GM21515 (cell line): ENCODE results near the gene BTBD16.

Experiments used
- ATAC-seq: cut with Tn5 transposase; IDR thresholded peaks from one replicate; pipeline ENCODE4 v1.9.1; 2021; ENCODE audit not compliant: unreplicated experiment

The BTBD16 gene

DNA sequence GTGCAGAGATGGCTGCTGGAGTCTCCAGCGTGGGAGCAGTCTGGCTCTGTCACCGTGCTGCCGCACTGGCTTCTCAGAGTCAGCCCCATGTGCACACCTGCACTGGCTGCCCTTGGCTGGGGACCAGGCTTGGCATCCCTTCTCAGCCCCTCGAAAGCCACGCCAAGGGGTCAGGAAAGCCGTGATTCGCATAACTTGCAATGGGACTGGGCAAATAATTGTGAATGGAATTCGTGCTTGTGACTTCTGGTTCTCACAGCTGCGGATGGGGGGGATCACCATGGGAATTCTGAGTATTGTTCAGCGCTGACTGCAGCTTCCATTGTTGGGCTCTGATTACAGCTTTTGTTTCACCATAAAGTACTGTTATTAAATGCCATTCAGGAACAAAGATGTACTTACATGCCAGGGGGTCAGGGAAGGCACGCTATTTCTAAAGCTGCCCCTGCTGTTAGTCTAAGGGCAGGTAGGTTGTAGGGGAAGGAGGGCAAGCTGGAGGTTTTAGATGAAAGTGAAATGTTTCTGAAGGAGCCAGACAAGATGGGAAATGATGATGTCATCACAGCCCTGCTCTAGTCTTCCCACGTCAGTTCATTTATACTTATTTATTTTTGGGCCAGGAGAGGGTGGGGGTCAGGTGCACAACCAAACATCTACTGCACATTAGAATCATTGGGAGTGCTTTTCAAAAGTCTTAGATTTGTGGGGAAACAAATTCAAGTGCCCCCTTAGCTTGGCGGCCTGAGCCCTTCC lies 97.6 kb downstream of the BTBD16 start:
- ATAC-seq: no peak

DNA sequence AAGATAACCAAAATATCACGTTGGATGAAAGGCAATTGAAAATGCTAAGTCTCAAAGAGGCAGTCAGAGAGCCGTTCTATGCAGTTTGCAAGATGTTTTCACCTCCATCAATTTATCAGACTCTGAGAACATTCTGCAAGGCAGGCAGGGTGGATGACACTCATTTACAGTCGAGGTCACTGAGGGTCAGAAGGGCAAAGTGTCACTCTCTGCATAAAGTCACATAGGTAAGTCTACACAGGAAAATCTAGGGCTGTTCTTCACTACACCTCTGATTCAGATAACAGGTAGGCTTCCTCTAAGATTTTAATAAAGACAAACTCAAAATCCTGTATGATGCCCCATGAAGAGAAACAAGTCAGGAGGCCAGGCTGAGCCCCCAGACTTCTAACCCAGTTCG lies 102.0 kb downstream of the BTBD16 start:
- ATAC-seq: no peak

DNA sequence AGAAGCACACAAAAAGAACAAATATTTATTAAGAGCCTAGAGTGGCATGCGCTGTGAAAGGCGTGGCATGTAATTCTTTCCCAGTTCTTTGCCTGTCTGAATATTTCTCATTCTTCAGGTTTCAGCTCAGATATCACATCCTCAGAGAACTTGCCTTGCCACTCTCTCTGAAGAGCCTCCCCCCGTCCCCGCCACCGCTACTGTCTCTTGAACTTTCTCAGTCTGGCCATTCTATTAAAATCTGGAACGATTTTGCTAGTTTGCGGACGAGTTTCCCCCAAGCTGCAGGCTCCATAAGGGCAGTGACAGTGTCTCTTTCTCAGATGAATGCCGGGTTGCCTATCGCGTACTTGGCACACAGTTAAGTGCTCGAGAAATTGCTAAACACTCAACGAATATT lies 102.6 kb downstream of the BTBD16 start:
- no peak for ATAC-seq

DNA sequence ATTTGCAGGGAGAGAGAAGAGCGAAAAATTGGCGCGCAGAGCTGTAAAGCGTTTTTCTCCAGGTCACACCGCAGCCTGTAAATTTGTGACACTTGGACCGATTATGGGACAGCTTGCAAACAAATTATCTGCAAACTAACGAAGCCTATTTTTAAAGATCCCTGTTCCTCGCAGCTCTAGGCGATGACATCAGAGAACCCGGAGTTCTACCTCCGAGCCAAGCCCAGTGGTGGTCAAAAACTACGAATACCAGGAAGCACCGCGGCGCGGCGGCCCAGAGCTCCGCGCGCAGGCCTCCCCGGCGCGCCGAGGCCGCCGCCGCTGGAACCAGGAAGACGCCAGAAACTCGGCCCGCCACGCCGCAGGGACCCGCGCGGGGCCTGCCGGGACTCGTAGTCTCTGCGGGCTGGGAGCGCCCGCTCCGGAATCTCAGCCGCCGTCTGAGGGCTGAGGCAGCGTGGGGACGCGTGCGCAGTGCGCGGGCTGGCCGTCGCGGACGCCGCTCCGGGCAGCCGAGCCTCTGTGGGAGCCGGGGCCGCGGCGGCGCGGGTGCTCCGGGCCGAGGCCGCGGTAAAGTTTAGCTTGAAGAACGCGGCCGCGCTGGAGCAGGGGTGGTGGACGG lies 103.3 kb downstream of the BTBD16 start, which contains the start of gene PLEKHA1:
TSS of gene PLEKHA1 (plus strand) at position 472 of the 622 bp plus-strand sequence. CDS start 18,493 bp downstream, outside the sequence.
- ATAC-seq: peak; percentile 93

DNA sequence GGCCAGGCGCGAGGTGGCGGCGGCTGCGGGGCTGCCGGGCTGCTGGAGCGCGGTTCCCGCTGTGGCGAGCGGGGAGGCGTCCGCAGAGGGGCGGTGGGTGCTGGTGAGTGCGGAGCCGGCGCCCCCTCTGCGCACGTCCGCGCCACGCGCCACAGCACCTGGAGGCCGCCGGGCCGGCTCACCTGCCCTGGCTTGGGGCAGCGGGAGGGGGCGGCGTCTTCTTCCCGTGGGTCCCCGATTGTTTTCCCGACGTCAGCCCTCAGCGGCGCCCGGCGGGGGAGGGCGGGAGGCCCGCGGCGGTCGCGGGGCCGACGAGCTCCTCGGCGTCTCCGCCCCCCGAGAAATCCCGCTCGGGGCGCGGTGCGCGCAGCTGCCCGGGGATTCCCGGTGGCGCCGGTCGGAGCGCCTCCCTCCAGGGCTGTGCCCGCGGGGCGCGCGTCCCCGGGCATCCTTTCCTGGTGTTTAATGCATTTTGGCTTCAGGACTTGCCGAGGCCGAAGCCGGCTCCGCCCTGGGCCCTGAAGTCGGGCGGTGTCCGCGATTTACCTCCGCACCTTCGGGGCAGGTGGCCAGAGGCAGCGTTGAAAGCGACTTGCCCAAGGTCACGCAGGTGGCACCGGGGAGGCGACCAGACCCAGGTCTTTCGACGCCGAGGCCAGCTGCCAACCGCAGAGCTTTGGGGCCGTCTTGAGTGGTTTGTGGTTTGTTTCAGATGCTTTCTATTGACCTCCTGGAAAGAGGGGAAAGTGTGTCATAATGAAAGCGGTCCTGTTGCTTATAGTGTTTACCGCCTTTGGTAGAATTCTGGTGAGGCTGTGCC lies 104.0 kb downstream of the BTBD16 start:
- peak; percentile 51 for ATAC-seq

DNA sequence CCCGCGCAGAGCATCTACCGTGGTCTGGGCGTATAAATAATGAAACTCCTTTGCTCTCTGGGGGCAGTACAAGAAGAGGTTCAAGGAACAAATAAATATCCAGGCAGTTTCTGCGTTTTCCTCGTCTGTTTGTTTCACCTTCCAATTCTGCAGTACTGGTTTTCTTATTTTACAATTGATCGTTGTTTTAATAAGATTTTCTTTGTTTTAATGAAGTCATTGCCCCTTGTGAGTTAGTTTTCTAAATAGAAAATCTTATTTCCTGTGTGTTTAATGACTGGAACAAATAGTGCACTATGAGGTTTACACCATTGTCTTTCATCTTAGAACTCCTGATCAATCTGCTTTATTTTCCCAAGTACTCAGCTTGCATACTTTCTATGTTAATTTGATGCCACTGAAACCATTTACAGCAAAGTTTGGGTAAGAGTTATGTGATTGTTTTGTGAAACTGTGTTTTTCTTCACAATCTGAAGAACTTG lies 104.6 kb downstream of the BTBD16 start:
- ATAC-seq: no peak

DNA sequence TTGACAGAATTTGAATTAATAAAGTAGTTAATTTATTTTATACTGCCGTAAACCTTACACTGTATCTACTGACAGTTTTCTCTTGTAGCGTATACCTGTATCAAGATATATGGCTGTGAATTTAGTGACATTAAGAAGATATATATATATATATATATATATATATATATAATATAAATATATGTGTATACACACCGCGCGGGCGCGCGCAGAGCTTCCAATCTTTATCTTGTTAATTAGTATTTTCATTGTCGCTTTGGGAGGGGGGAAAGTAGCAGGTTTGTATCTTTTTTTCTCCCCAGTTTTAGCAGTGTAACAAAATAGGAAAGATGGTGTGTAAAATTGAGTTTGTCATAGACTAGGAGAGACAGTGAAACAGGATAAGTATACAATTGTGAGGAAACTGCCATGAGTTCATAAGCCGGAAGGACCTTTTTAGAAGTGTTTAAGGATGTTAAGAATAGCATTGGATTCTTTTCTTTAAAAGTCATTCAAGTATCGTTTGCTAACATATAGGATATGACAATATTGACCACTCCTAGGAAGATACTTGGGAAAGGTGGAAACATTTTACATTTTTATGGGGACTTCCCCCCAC lies 105.4 kb downstream of the BTBD16 start:
- no peak for ATAC-seq

DNA sequence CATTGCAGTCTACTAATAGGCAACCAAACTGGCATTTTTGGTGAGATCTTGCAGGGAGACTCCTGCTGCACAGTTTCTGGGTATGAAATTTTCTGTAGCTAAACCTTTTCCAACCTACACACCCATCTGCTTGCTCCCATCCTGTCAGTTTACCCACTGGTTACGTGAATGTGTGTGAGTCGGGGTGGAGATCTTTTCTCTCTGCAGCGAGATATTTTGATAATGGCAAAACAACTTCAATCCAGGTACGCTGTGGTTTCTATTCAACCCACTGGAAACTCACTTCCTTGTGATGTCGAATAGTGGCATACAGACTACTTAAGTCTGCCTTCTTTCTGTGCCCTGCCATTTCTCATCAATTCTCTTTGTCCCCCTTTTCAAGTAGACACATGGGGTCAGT lies 107.9 kb downstream of the BTBD16 start:
- no peak for ATAC-seq

DNA sequence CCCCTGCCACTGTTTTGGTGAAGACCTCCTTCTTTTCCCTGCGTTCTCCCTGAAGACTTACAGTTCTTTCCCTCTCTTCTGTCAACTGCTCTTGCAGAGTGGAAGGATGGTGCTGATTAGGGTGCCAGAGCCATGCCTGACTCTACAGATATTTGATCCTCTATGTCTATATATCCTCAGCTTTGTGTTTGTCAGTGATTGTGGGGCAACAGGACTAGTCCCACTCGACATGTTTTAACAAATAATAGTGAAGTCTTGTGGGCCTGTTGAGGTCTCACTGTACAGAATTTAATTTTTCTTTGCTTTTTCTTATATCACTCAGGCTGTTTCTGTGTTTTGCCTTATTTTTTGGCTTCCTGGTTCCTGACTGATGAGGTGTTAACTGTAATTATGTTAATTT lies 108.4 kb downstream of the BTBD16 start:
- ATAC-seq: no peak

DNA sequence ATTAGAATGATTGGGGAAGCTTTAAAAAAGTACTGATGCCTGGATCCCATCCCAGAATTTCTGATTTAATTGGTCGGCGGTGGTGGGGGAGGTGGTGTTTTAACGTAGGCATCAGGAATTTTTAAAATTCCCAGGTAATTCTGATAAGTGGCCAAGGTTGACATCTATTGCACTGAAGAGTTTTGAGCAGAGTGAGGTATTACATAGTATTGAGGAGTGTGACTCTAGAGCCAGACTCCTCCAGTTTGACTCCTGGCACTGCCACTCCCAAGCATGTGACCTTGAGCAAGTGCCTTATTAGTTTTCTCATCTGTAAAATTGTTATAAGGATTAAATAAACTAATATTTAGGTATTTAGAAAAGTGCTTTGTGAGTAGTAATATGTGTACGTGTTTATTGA lies 109.6 kb downstream of the BTBD16 start:
- ATAC-seq: no peak

DNA sequence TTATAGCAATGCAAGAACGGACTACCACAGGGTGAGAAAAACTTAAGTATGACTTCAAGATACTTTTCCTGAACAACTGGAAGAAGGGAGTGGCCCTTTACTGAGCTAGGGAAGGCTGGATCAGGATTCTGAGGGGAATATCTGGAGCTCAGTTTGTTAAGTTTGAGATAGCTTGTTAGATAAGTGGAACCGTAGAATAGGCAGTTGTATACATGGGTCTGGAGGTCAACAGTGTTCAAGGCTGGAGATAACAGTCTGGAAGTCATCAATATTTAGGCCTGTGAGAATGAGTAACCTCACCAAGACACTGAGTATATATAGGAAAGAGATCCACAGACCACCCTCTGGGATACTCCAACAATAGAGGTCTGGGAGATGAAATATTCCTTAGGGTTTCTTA lies 110.6 kb downstream of the BTBD16 start:
- no peak for ATAC-seq

DNA sequence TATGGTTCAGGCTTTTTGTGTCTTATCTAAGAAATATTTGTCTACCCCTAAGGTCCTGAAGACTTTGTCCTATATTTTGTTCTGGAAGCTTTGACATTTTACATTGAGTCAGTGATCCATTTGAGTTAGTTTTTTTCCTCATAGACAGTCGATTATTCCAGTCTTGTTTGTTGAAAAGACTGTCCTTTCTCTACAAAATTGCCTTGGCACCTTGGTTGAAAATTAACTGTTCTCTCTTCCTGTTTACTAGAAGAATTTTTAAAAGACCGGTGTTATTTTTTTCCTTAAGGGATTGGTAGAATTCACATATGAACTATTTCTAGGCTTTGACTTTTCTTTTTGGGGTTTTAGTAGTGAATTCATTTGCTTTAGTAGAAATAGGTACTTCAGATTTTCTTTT lies 115.4 kb downstream of the BTBD16 start:
- no peak for ATAC-seq

DNA sequence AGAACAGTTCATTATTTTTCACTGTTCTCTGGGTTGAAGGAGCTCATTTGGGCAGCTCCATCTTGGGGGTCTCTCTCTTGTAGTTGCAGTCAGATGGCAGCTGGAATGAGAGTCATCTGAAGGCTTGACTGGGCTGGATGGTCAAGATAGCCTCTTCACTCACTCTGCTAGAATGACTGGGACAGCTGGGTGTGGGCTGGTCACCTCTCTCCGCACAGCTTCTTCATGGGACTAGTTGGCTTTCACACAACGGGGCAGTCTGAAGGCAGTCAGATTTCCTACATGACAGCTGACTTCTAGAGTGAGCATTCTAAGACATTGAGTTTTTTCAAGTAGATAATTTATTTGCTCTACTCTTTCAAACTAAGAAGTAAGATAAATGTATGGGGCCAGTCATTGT lies 116.5 kb downstream of the BTBD16 start:
- ATAC-seq: no peak
